Cardiac septum (tissue), 1 donor: ENCODE measurements around the gene CLASP1. TPM values are rescaled to one million over a fixed set of nuclear protein-coding genes. Genes with fewer than 3 reads are reported as not detected.
"Not testable (repeated sequence)": the region's sequence is repeated elsewhere in the genome, so short reads cannot be mapped to it uniquely, and the experiment has no call there.

ENCODE experiments used
- DNase-seq: peaks from one replicate; pipeline ENCODE4 v3.0.0-alpha.2; 2020; ENCODE audit warnings: low spot score
- intact Hi-C: fragments of 100-400 bp; cut with DNase I; formaldehyde crosslinking; loops from one replicate; pipeline ENCODE4 v1.14.0; 2022
- total RNA-seq: library from RNA; stranded (reverse); fragmentation: NEBNext Ultra II Directional; extraction: Animal tissue kit (Norgen Biotek cat#: 25700); gene quantifications from one replicate; pipeline ENCODE4 v1.2.1, GENCODE V29; 2021
- donor health status: DM: no; HTN: no; CAD: no.

The CLASP1 gene
- total RNA-seq, 1 donor from 2014 or later = 66.1 TPM

DNA sequence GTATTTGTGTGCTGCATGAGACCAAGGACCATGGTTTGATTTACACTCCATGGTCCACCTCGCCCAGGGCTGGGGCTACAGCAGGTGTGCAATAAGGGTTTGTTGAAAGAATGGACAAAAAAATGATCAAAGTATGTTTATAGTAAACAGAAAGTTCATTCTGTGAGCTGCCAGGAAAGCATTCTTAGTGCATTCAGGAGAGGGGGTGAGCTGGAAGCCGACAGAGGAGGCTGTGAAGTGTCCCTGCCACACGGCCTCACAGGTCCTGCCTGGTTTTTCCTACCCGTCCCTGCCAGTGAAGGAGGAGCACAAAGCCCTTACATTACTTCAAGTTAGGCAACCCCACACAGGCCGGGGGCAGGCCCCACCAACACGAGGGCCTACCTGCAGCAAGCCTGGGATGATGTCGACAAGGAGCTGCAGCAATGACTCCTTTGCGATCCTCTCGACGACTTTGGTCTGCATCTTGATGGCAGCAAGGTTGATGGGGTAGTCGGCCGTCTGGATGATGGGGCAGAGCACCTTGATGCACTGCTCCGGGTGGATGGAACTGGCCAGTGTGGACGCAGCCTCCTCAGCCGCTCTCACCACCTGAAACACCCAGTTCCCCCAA, 301.0 kb downstream of the CLASP1 start:
- intact Hi-C loops = no loop called here
- no peak for DNase-seq

DNA sequence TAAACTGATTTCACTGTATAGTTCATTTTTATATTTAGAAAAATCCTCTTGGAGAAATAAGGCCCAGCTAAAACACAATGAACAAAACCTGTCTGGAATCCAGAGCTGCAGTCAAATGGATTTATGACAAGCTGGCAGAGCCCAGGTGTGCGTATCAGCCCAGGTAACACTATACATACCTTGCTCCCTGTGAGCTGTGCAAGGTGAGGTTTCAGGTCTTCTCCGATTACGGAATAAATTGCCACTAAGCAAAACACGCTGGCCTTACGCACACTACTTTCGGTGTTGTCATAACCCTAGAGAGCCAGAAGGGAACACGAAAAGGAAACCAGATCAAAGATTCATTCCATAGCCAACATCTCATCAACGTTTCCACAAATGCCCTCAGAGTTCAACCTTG, 302.4 kb downstream of the CLASP1 start:
- intact Hi-C loops = no loop called here
- no peak for DNase-seq

DNA sequence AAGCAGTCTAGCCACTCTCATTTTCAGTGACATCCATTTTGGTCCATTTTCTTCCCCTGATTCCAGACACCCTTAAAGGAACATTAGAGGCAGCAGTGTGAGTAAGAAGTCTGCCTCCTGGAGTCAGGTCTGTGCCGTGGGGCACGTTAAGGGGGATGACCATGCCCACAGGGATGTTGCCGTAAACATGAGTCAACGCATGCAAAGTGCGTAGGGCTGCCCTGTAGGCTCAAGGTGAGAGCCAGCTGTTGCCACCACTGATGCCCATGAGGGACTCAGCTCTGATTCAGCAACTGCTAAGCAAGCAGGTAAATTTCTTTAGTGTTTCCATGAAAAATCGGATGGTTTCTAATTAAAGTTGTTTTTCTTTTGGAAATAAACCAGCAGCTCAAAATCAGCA, 302.9 kb downstream of the CLASP1 start:
- intact Hi-C loops = no loop called here

DNA sequence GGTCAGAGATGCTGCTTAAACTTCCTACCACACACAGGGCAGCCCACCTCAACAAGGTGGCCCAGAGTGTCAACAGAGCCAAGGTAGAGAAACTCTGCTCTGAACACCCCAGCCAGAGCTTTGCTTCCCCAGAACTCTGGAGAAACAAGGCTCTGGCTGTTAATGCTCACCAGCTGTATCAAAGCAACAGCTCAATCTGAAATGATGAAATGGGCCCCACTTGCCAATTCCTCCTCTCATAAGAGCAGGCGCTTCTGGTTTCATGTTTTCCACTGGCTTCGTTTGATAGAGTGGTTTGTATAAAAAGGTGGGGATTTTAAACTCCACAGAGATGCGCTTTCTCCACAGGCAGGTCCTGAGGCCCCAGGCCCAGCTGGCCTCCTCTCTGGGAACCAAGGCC, 303.4 kb downstream of the CLASP1 start:
- intact Hi-C loops = no loop called here
- DNase-seq = no peak

More for the DNA sequence above, 302.9 kb downstream of the CLASP1 start:
- DNase-seq = no peak

DNA sequence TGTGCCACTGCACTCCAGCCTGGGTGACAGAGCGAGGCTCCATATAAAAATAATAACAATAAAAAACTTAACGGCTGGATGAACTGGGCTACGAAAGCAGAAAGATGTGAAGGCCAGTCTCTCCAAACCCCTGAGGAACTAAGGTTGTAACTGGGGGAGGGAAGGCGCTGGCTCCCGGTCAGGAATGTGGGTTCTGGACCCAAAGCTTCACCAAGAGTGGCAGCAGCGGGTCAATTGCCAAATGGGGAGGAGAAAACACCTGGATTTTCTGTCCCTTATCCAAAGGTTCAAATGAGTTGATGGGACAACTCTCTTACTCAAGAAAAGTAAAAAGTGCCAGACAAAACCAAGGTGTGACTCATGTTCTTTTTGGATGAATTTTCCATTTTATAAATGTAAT, 304.2 kb downstream of the CLASP1 start:
- intact Hi-C loops = no loop called here
- DNase-seq = peak; percentile 39

DNA sequence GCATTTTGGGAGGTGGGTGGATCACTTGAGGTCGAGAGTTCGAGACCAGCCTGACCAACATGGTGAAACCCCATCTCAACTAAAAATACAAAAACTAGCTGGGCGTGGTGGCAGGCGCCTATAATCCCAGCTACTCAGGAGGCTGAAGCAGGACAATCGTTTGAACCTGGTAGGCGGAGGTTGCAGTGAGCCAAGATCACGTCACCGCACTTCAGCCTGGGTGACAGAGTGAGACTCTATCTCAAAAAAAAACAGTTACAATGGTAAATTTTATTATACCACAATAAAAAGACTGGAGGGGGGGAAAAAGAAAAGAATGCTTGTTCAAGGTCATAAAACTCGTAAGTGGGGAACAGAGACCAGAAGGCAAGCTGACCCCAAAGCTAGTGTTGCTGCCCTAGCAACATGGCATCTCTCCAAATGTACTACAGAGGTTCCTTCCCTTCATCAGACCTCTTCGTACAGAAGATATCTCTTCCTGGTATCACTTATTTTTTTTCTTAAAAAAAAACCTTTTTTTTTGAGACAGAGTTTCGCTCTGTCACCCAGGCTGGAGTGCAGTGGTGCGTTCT, 305.3 kb downstream of the CLASP1 start:
- intact Hi-C loops = not testable (repeated sequence)

DNA sequence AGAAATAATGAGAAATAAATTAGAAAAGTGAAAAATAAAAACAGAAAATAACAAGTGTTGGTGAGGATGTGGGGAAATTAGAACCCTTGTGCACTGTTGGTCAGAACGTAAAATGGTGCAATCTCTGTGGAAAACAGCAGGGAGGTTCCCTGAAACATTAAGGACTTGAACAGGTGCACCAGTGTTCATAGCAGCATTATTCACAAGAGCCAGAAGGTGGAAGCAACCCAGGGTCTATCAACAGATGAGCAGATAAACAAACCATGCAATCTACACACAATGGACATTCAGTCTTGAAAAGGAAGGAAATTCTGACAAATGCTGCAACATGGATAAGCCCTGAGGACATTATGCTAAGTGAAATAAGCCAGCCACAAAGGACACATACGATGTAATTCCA, 306.1 kb downstream of the CLASP1 start:
- intact Hi-C loops = no loop called here
- DNase-seq = no peak

More for the DNA sequence above, 305.3 kb downstream of the CLASP1 start:
- not testable (repeated sequence) for DNase-seq

DNA sequence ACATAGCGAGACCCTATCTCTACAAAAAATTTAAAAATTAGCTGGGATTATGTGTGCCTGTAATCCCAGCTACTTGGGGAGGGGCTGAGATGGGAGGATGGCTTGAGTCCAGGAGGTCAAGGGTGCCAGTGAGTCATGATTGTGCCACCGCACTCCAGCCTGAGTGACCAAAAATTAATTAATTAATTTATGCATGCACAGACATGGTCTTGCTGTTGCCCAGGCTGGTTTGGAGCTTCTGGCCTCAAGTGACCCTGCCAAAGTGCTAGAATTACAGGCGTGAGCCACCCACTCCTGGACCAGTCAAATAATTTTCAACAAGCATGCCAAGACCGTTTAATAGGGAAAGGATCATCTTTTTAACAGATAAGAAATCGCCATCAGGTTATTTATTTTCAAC, 306.5 kb downstream of the CLASP1 start:
- DNase-seq = no peak
- intact Hi-C loops = no loop called here

DNA sequence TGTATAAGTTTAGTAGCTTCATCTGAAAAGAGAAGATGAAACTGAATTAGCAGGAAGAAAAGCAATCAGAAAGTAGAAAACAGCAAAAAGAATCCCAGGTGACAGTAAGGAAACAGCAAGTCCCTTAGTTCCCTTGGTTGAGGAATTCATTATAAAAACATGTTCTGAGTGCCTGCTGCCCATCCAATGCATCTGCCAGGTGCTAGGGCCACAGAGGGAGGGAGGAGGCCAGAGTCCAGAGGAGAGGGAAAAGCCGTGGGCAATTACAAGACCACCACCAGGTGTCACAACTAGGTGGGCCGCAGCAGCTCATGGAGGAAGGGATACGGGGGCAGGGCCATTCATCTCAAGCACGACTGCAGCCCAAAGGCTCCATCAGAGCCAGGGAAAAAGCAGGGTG, 308.3 kb downstream of the CLASP1 start:
- intact Hi-C loops = no loop called here
- DNase-seq = no peak

DNA sequence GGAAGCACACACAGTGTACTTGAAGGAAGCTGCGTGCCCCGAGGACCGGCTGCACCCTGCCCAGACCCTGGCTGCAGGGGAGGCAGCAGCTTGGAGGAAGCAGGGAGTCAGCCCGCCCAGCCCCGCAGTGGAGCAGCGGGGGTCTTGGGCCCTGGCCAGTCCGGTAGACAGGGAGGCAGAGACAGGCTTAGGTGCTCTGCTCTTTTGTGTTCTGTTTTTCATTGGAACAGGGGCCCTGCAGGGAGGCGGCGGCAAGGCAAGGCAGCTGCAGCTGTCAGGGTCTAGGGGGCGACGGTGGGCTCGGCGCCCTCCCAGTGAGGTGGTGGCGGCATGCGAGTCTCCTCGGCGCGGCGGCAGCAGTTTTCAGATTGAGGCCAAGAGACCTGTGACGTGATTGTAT, 311.0 kb downstream of the CLASP1 start:
- intact Hi-C loops = no loop called here
- no peak for DNase-seq

DNA sequence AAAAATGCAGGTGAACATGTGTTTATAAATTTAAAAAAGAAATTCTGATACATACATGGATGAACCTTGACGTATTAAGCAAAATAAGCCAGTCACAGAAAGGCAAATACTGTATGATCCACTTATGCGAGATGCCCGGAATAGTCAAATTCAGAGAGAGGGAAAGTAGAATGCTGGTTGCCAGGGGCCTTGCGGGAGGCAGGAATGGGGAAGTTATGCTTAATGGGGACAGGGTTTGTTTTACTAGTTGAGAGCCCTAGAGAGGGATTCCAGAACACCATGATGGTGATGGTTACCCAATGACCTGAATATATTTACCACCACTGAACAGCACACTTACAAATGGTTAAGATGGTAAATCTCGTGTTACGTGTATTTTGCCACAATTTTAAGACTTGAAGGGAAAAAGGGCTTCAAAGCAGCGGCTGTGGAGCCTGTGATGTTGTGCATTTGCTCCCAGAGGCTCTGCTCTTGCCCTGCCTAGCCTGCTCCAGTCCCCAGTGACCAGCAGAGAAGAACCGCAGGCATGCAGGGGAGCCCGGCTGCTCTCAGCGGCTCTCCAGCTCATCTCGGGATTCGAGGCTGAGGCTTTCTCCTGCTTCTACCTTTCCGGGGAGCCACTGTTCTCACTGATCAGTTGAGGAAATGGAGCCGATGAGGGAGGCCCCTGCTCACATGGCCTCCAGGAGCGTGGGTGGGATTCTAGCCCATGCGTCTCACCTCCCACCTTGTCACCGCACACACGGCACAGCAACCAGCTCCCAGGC, 312.6 kb downstream of the CLASP1 start:
- intact Hi-C loops = no loop called here
- DNase-seq = peak; percentile 20

DNA sequence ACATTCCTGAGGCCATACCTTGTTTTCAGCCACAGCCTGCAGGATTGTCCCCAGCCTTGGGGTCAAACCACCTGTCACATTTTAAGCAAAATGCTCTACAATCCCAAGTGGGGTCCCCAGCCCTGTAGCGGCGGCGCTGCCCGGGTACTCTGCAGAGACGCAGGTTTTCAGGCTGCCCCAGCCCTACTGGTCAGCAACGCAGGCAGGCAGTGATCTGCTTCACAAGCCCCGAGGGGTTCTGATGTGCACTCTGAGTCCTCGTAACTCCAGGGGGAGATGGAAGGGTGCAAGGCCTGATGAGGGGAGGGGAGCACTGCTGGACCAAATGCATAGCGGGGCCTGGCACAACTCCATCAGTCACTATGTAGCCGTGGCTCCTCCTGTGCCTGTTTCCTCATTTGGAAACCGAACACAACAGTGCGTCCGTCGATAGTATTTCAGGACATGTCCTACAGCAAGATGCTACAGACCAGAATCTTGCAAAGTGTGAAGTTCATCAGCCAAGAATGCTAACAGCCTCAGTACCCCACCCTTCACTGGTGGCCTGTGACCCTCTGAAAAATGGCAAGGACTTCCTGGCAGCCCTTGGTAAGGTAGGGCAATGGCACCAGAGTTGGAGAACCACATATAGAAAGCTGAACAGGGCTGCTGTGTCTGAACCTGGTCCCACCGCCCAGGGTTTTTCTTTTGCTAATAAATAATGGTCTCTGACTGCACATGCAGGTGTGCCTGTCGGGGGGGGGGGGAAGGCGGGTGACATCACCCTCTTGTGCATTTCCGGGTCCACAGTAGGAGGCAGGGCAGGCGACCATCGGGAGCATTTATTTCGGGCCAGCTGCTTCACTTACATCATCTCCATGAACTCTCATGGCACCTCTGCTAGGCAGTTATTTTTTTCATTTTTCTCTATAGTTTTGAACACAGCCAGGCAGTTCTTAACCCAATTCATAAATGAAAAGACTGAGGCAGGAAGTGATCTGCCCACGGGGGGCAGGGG, 313.7 kb downstream of the CLASP1 start:
- DNase-seq = peak; percentile 73
- intact Hi-C loops = no loop called here

DNA sequence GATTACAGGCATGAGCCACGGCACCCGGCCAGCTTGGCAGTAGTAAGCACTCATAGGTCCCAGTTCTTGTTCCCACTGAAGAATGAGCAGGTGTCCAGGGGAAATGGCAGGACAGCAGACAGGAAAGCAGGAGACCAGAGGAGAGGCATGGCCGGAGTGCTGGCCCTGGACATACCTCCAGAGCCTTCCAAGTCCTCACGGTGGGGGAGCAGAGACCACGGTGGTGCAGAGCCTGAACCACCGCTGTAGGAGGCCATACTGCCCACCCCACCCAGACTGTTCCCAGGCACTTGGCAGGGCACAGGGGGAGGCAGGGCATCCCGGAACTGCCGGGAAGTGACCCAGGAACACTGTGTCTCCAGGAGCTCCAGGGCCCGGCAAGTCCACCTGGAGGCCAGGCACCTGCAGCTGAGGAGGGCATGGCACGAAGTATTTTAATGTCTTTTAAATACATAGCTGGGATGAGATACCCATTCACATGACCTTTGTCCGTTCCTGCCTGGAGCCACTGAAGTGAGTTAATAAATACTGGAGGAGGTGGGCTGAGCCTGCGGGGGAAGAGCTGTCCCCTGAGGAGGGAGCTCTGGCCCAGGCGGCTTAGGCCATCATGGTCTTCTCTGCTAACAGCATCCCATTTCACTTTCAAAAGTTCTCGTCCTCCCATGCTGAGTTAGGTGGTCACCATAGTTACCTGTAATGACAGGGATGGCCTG, 314.5 kb downstream of the CLASP1 start:
- DNase-seq = peak; percentile 59
- intact Hi-C loops = no loop called here

DNA sequence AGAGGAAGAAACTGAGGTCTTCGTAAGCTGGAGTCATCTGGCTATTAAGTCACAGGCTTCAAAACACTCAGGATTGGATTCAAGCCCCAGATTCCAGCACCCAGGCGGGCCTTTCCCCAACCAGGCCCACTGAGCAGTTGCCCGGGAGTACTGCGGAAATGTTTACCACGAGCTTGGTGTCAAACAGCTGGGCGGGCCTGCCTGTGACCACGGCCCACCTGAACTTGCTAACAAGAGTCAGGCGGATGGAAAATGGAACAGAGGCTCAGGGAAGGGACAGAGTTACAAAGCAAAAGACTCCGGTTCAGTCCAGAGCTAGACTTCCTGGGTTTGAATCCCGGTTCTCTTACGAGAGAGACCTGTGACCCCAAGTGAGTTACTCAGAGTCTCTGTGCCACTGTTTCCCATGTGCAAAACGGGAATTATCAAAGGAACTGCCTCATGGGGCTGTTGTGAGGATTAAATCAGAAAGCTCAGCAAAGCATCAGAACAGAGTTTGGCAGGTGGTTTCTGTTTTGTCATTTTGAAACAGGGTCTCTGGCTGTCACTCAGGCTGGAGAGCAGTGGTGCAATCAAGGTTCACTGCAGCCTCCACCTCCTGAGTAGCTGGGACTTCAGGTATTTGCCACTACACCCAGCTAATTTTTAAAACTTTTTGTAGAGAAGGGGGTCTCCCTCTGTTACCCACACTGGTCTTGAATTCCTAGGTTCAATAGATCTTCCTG, 315.3 kb downstream of the CLASP1 start:
- peak; percentile 49 for DNase-seq
- intact Hi-C loops = no loop called here

DNA sequence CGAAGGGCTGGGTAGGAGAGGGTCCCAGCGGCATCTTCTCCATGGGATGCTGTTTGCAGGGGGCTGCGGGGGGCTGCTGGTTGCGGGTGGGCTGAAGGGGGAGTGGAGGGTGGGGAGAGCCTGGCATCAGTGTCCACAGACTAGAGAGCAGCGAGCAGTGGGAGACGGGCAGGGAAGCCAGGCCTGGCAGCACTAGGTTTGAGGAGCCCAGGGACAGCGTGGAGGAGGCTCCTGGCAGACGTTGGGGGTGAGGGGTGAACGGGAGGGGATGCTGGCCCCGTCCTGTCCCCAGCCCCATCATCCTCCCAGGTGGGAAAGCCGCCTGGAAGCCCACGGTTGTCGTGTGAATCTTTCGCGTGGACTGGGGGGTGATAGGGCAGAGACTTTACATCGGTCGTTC, 316.0 kb downstream of the CLASP1 start:
- intact Hi-C loops = no loop called here
- DNase-seq = peak; percentile 36

DNA sequence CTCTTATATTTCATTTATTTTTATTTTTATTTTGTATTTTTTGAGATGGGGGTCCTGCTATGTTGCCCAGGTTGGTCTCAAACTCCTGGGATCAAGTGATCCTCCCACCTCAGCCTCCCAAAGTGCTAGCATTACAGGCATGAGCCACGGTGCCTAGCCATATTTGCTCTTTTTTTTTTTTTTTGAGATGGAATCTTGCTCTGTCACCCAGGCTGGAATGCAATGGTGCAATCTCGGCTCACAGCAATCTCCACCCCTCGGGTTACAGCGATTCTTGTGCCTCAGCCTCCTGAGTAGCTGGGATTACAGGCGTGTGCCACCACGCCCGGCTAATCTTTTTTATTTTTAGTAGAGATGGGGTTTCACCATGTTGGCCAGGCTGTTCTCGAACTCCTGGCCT, 317.9 kb downstream of the CLASP1 start:
- DNase-seq, intact Hi-C loops: not testable (repeated sequence)

DNA sequence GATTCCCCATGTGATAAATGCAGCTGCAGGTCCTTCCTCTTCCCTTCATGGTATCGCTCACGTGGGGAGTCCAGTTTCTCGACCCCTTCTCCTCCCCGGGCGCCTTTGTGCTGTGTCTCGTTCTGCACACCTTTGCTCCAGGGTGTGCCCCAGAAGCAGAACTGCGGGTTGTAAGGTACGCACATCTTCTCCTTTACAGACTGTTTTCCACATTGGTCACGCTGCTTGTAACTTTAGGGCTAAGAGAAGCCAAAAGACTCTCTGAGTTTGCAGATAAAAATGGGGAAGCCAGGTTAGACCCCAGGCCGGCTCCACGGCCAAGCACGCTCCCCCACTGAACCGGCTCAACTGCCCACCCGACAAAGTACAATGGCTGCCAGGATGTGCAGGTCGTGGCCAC, 318.3 kb downstream of the CLASP1 start:
- DNase-seq = peak; percentile 19
- intact Hi-C loops = no loop called here

DNA sequence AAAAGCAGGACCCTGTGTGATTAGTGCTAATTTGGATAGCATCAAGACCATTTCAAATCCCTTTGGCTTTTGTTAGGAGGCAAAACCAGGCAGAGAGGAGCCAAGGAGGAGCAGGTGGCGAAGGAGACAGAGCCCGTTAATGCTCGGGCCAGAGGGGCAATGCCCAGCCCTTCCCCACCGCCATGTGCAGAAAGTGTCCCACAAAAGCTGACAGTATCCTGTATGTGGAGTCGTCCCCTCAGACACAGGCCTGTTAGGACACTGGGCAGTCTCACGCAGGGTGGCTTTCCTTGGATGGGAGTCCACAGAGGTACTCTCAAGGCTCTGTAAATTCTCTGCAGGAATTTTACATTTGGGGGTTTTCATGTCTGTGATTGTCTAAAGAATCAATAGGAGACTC, 319.5 kb downstream of the CLASP1 start:
- peak; percentile 39 for DNase-seq
- intact Hi-C loops = no loop called here

DNA sequence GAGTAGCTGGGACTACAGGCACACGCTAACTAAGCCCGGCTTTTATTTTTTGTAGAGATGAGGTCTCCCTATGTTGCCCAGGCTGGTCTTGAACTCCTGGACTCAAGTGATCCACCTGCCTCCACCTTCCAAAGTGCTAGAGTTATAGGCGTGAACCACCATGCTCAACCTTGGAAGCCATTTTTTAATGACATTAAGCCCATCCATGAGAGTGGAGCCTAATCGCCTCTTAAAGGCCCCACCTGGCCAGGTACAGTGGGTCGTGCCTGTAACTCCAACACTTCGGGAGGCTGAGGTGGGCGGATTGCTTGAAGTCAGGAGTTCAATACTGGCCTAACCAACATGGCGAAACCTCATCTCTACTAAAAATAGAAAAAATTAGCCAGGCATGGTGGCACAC, 322.6 kb downstream of the CLASP1 start:
- intact Hi-C loops = no loop called here
- DNase-seq = peak; percentile 58
